A549 (cell line): ENCODE data around the gene TNFAIP3.

Experiments
- CBX2 ChIP-seq: fragments of 200-600 bp; sonication (generic); IDR thresholded peaks from 2 replicates; pipeline ENCODE4 v1.6.1; 2016; ENCODE audit warnings: low read depth, mild to moderate bottlenecking, borderline replicate concordance
- CEBPB ChIP-seq, 2 experiments: fragments of >200 bp in 1 of 2; sonication (Bioruptor Twin) in 1 of 2; formaldehyde crosslinking in 1 of 2; IDR thresholded peaks; 2 replicates each; pipeline ENCODE4 v1.6.1; 2012 to 2016
- MAZ ChIP-seq: fragments of 150-350 bp; IDR thresholded peaks from 2 replicates; pipeline ENCODE4 v1.6.1; 2014; ENCODE audit warnings: antibody characterized with exemption, low read depth, low read length, borderline replicate concordance
- POLR2A ChIP-seq: IDR thresholded peaks from 2 replicates; pipeline ENCODE4 v1.6.1; 2012; ENCODE audit warnings: mild to moderate bottlenecking, low read length
- RAD21 ChIP-seq, 2 experiments: fragments of >200 bp in 1 of 2; sonication (Bioruptor Twin) in 1 of 2; formaldehyde crosslinking in 1 of 2; IDR thresholded peaks in 1 of 2; conservative IDR thresholded peaks in 1 of 2; 2 replicates in 1 of 2; 3 replicates in 1 of 2; pipeline ENCODE4 v1.6.1; 2012 to 2018; ENCODE audit warnings: inconsistent platforms in 1 of 2
- RCOR1 ChIP-seq: fragments of 150-350 bp; IDR thresholded peaks from 2 replicates; pipeline ENCODE4 v1.6.1; 2014; ENCODE audit warnings: antibody characterized with exemption, low read length, low read depth
- TF ChIP-seq, protein P1 (sequence below): IDR thresholded peaks from 2 replicates; pipeline ENCODE4 v1.6.1; 2012
- TF ChIP-seq, protein P2 (sequence below): fragments of 200-600 bp; sonication (generic); IDR thresholded peaks from 2 replicates; pipeline ENCODE4 v1.6.1; 2016; ENCODE audit warnings: antibody characterized with exemption, mild to moderate bottlenecking, moderate library complexity
- TF ChIP-seq, protein P3 (sequence below): fragments of 450-650 bp; IDR thresholded peaks from 2 replicates; pipeline ENCODE4 v1.6.1; 2014; ENCODE audit warnings: antibody characterized with exemption
- TF ChIP-seq, protein P4 (sequence below): fragments of >200 bp; sonication (Bioruptor Twin); formaldehyde crosslinking; IDR thresholded peaks from 3 replicates; pipeline ENCODE4 v1.5.1; 2016

DNA sequence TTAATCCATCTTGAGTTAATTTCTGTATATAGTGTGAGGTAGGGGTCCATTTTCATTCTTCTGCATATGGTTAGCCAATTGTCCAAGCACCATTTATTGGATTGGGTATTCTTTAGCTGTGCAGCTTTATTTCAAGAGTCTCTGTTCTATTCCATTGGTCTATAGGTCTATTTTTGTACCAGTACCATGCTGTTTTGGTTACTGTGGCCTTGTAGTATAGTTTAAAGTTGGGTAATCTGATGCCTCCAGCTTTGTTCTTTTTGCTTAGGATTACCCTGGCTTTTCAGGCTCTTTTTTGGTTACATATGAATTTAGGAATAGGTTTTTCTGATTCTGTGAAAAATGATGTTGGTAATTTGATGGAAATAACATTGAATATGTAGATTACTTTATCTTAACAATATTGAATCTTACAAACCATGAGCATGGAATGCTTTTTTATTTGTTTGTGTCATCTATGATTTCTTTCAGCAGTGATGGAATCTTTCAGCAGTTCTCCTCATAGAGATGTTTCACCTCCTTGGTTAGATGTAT lies 47.0 kb downstream of the TNFAIP3 start:
- TF ChIP-seq, protein P1, sequence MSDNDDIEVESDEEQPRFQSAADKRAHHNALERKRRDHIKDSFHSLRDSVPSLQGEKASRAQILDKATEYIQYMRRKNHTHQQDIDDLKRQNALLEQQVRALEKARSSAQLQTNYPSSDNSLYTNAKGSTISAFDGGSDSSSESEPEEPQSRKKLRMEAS = no peak
- TF ChIP-seq CBX2 (no peak), POLR2A (no peak), RCOR1 (no peak), CEBPB (IDR thresholded peaks at IDR 0.05) (no peak), MAZ (no peak), RAD21 (conservative IDR thresholded peaks at IDR 0.05 in 1 of 2, IDR thresholded peaks at IDR 0.05 in 1 of 2) (no peak)
- TF ChIP-seq, protein P2, sequence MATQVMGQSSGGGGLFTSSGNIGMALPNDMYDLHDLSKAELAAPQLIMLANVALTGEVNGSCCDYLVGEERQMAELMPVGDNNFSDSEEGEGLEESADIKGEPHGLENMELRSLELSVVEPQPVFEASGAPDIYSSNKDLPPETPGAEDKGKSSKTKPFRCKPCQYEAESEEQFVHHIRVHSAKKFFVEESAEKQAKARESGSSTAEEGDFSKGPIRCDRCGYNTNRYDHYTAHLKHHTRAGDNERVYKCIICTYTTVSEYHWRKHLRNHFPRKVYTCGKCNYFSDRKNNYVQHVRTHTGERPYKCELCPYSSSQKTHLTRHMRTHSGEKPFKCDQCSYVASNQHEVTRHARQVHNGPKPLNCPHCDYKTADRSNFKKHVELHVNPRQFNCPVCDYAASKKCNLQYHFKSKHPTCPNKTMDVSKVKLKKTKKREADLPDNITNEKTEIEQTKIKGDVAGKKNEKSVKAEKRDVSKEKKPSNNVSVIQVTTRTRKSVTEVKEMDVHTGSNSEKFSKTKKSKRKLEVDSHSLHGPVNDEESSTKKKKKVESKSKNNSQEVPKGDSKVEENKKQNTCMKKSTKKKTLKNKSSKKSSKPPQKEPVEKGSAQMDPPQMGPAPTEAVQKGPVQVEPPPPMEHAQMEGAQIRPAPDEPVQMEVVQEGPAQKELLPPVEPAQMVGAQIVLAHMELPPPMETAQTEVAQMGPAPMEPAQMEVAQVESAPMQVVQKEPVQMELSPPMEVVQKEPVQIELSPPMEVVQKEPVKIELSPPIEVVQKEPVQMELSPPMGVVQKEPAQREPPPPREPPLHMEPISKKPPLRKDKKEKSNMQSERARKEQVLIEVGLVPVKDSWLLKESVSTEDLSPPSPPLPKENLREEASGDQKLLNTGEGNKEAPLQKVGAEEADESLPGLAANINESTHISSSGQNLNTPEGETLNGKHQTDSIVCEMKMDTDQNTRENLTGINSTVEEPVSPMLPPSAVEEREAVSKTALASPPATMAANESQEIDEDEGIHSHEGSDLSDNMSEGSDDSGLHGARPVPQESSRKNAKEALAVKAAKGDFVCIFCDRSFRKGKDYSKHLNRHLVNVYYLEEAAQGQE = no peak
- TF ChIP-seq, protein P3, sequence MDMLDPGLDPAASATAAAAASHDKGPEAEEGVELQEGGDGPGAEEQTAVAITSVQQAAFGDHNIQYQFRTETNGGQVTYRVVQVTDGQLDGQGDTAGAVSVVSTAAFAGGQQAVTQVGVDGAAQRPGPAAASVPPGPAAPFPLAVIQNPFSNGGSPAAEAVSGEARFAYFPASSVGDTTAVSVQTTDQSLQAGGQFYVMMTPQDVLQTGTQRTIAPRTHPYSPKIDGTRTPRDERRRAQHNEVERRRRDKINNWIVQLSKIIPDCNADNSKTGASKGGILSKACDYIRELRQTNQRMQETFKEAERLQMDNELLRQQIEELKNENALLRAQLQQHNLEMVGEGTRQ = no peak
- TF ChIP-seq, protein P4, sequence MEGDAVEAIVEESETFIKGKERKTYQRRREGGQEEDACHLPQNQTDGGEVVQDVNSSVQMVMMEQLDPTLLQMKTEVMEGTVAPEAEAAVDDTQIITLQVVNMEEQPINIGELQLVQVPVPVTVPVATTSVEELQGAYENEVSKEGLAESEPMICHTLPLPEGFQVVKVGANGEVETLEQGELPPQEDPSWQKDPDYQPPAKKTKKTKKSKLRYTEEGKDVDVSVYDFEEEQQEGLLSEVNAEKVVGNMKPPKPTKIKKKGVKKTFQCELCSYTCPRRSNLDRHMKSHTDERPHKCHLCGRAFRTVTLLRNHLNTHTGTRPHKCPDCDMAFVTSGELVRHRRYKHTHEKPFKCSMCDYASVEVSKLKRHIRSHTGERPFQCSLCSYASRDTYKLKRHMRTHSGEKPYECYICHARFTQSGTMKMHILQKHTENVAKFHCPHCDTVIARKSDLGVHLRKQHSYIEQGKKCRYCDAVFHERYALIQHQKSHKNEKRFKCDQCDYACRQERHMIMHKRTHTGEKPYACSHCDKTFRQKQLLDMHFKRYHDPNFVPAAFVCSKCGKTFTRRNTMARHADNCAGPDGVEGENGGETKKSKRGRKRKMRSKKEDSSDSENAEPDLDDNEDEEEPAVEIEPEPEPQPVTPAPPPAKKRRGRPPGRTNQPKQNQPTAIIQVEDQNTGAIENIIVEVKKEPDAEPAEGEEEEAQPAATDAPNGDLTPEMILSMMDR = no peak
